GM23248 (cell line): ENCODE results near the gene KDM1B. TPM values are rescaled to one million over a fixed set of nuclear protein-coding genes. Genes with fewer than 3 reads are reported as not detected.

Experiments
- DNase-seq: peaks from one replicate; pipeline ENCODE4 v3.0.0-alpha.2; 2015
- H2AFZ ChIP-seq: fragments of 200-600 bp; sonication (generic); 2 replicates; pipeline ENCODE4 v1.6.1; 2016; ENCODE audit warnings: antibody characterized with exemption
- H3F3A ChIP-seq: fragments of 200-600 bp; sonication (generic); 2 replicates; pipeline ENCODE4 v1.6.1; 2016; ENCODE audit warnings: mild to moderate bottlenecking, antibody characterized with exemption, mixed run types; ENCODE audit not compliant: insufficient read depth
- H3K27ac ChIP-seq: fragments of 200-600 bp; sonication (generic); 2 replicates; pipeline ENCODE4 v1.5.1; 2016; ENCODE audit warnings: mild to moderate bottlenecking
- H3K27me3 ChIP-seq: fragments of 200-600 bp; sonication (generic); replicated peaks from 2 replicates; pipeline ENCODE4 v1.6.1; 2016; ENCODE audit warnings: mild to moderate bottlenecking; ENCODE audit not compliant: insufficient read depth
- H3K36me3 ChIP-seq: fragments of 200-600 bp; sonication (generic); 2 replicates; pipeline ENCODE4 v1.6.1; 2016; ENCODE audit warnings: low read depth, mild to moderate bottlenecking
- H3K4me1 ChIP-seq: fragments of 200-600 bp; sonication (generic); 2 replicates; pipeline ENCODE4 v1.6.1; 2016; ENCODE audit warnings: mild to moderate bottlenecking; ENCODE audit not compliant: insufficient read depth
- H3K4me2 ChIP-seq: fragments of 200-600 bp; sonication (generic); one replicate; pipeline ENCODE4 v1.6.1; 2016; ENCODE audit warnings: mild to moderate bottlenecking; ENCODE audit not compliant: unreplicated experiment
- H3K4me3 ChIP-seq: fragments of 200-600 bp; sonication (generic); 2 replicates; pipeline ENCODE4 v1.5.1; 2016; ENCODE audit warnings: mild to moderate bottlenecking
- H3K79me2 ChIP-seq: fragments of 200-600 bp; sonication (generic); 2 replicates; pipeline ENCODE4 v1.6.1; 2016; ENCODE audit warnings: mild to moderate bottlenecking; ENCODE audit not compliant: insufficient read depth
- H3K9ac ChIP-seq: fragments of 200-600 bp; sonication (generic); 2 replicates; pipeline ENCODE4 v1.6.1; 2016; ENCODE audit warnings: mild to moderate bottlenecking
- H3K9me2 ChIP-seq: fragments of 200-600 bp; sonication (generic); 2 replicates; pipeline ENCODE4 v1.6.1; 2016; ENCODE audit warnings: mixed run types, mild to moderate bottlenecking, moderate library complexity; ENCODE audit not compliant: insufficient read depth
- H3K9me3 ChIP-seq: fragments of 200-600 bp; sonication (generic); one replicate; pipeline ENCODE4 v1.6.1; 2017; ENCODE audit warnings: low read depth
- H4K20me1 ChIP-seq: fragments of 200-600 bp; sonication (generic); 2 replicates; pipeline ENCODE4 v1.6.0; 2016; ENCODE audit not compliant: insufficient read depth
- EZH2 ChIP-seq: fragments of 200-600 bp; sonication (generic); IDR thresholded peaks from 2 replicates; pipeline ENCODE4 v1.6.1; 2018; ENCODE audit warnings: antibody characterized with exemption, mild to moderate bottlenecking; ENCODE audit not compliant: insufficient read depth, poor library complexity, severe bottlenecking
- EZH2phosphoT487 ChIP-seq: fragments of 200-600 bp; sonication (generic); IDR thresholded peaks from 2 replicates; pipeline ENCODE4 v1.6.1; 2018; ENCODE audit warnings: antibody characterized with exemption, moderate library complexity, mild to moderate bottlenecking, low read depth; ENCODE audit not compliant: insufficient read depth
- WGBS, 2 experiments: methylation state at CpG; one replicate each; pipeline ENCODE4 v1.1.6; 2015 to 2017; ENCODE audit warnings: low lambda C conversion rate in 2 of 2, low coverage in 1 of 2; ENCODE audit errors: missing lambda C conversion rate in 2 of 2; 5-methylcytosine and 5-hydroxymethylcytosine counted together
- in situ Hi-C: fragments of 300-500 bp; cut with MboI; formaldehyde crosslinking; loops from 2 replicates; pipeline ENCODE4 v1.15.0; 2020
- polyA plus RNA-seq: library from polyadenylated mRNA; unstranded; fragments of >200 nt; fragmentation: Nextera tagmentation; extraction: Ambion mirVana; gene quantifications from 2 replicates; pipeline ENCODE4 v1.2.1, GENCODE V29; 2016
- total RNA-seq: library from RNA; depleted of rRNA; stranded (reverse); fragments of >200 nt; shearing (Covaris generic); gene quantifications from 2 replicates; pipeline ENCODE4 v1.2.3, GENCODE V29; 2014

The KDM1B gene
- total and polyA plus RNA-seq, 2 experiments from 2014 or later, result 10.2 to 16.0 TPM

DNA sequence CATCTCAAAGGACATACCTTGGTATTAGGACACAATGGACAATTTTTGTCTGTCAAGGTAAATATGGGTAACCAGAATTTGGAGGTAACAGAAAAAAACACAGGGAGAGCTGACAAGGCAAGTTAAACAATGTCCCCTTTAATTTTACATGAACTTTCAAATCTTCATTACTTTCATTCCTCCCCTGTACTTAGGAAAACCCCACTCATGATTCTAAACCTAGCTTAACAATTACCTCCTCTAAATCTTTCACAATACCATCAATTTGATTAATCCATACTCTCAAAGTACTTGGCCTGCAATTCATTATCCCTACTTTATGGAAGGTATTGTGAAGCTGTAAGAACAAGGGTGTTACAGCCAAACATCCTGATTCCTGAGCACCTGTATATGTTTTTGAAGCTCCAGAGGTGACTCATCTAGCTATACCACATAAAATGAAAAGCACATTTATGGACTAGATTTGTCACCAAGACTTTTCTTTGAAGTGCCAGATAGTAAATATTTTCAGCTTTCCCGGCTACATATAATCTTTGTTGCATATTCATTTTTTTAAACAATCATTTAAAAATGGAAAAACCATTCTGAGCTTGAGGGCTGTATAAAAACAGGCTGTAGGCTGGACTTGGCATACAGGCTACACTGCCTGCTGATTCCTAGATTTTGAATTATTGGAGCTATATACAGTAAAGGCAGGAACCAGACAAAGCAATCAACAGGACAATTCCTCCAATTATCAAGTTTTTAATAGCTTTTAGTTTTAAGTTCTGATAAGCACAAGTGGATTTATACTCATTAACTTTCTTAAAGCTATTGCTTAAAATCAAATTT lies 86.2 kb downstream of the KDM1B start:
- Histone ChIP-seq H3K4me3 (no peak overlapping the region), H3K27me3 (no peaks in the 10 kb centered on the region), H3K9ac (peak overlapping the region; percentile 29; the same call in 1 of the 2 replicates), H3K36me3 (peaks cover 54% of the 10 kb centered on the region), H3K9me3 (no peaks in the 10 kb centered on the region), H3K27ac (peak overlapping the region; percentile 76), H3K9me2 (no peaks in the 10 kb centered on the region), H3K79me2 (peaks cover 93% of the 10 kb centered on the region), H3K4me1 (peaks cover 16% of the 10 kb centered on the region), H4K20me1 (no peaks in the 10 kb centered on the region), H3F3A (peaks cover 22% of the 10 kb centered on the region; the same call in 1 of the 2 replicates), H3K4me2 (no peak overlapping the region), H2AFZ (no peak overlapping the region)
- peak; percentile 54 for DNase-seq
- in situ Hi-C loops, result no loop called here
- TF ChIP-seq EZH2 (no peak), EZH2phosphoT487 (no peak)
- WGBS, 2 experiments, result 44 to 65% methylated on average over 1 of the region's 1 CpG

DNA sequence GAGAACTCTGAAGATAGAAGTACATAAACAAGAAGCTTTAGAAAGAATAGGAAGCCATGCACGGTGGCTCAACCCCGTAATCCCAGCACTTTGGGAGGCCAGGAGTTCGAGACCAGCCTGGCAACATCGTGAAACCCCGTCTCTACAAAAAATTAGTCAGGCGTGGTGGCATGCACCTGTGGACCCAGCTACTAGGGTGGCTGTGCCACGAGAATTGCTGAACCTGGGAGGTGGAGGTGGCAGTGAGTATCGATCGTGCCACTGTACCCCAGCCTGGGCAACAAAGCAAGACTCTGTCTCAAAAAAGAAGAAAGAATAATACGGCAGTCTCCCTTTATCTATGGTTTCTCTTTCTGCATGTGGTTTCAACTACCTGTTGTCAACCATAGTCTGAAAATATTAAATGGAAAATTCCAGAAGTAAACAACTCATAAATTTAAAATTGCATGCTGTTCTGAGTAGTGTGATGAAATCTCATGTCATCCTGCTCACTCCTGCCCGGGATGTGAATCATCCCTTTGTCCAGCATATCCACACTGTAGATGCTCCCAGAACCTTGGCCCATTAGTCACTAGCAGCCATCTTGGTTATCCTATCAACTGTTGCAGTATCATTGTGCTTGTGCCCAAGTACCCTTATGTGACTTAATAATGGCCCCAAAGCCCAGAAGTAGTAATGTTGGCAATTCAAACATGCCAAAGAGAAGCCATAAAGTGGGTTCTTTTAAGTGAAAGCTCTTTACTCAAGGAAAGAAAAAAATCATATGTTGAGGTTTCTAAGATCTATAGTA lies 87.0 kb downstream of the KDM1B start:
- no peaks in the 10 kb centered on the region for H3K9me2 ChIP-seq
- no peaks in the 10 kb centered on the region for H4K20me1 ChIP-seq
- peak overlapping the region; percentile 29 for H3K9ac ChIP-seq
- in situ Hi-C loops, result no loop called here
- H3K27ac ChIP-seq, result peak overlapping the region; percentile 76
- 78 to 81% methylated on average over 11 of the region's 11 CpGs for WGBS, 2 experiments
- peaks cover 95% of the 10 kb centered on the region for H3K79me2 ChIP-seq
- peaks cover 16% of the 10 kb centered on the region for H3K4me1 ChIP-seq
- H3K4me2 ChIP-seq, result peak overlapping the region; percentile 2
- DNase-seq, result peak; percentile 92
- peaks cover 27% of the 10 kb centered on the region; the same call in 1 of the 2 replicates for H3F3A ChIP-seq
- no peaks in the 10 kb centered on the region for H3K9me3 ChIP-seq
- no peak overlapping the region for H3K4me3 ChIP-seq
- no peaks in the 10 kb centered on the region for H3K27me3 ChIP-seq
- TF ChIP-seq EZH2phosphoT487 (no peak), EZH2 (no peak)
- H3K36me3 ChIP-seq, result peaks cover 46% of the 10 kb centered on the region; the same call in 1 of the 2 replicates
- no peak overlapping the region; the same call in 1 of the 2 replicates for H2AFZ ChIP-seq

DNA sequence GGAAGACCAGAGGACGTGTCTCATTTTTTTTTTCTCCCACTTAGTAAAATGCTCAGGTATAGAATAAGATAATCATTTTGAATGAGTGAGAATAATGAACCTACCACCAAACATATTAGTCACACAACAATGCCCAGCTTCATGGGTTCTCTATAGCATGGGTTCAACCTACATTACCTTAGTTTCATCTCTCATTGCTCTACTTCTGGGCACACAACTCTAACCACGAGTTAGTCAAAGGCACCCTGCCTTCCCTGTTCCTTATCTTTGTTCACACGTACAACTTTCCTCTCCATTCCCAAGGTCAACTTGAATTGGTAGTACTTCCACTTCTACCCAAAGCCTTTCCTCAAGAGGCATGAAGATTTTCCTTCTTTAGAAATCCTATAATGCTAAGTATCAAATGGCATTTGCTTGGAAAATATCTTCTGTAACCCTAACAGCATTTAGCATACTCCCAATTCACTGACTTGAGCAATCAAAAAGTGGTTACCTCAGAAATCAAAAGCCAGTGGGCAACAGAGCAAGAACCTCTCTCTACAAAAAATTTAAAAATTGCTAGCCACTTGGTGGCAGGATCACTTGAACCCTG lies 88.2 kb downstream of the KDM1B start:
- H3K27me3 ChIP-seq, result no peaks in the 10 kb centered on the region
- peaks cover 96% of the 10 kb centered on the region for H3K79me2 ChIP-seq
- TF ChIP-seq EZH2 (no peak), EZH2phosphoT487 (no peak)
- peaks cover 27% of the 10 kb centered on the region; the same call in 1 of the 2 replicates for H3F3A ChIP-seq
- no peak overlapping the region for H3K4me3 ChIP-seq
- H3K9me2 ChIP-seq, result no peaks in the 10 kb centered on the region
- no peak overlapping the region for H3K9ac ChIP-seq
- H3K36me3 ChIP-seq, result peaks cover 44% of the 10 kb centered on the region
- in situ Hi-C loops, result no loop called here
- no peak for DNase-seq
- no peaks in the 10 kb centered on the region for H4K20me1 ChIP-seq
- H3K4me2 ChIP-seq, result no peak overlapping the region
- WGBS, 2 experiments, result 96 to 100% methylated on average over 3 of the region's 3 CpGs
- no peaks in the 10 kb centered on the region for H3K9me3 ChIP-seq
- peaks cover 16% of the 10 kb centered on the region for H3K4me1 ChIP-seq
- H2AFZ ChIP-seq, result no peak overlapping the region
- peak overlapping the region; percentile 76 for H3K27ac ChIP-seq

DNA sequence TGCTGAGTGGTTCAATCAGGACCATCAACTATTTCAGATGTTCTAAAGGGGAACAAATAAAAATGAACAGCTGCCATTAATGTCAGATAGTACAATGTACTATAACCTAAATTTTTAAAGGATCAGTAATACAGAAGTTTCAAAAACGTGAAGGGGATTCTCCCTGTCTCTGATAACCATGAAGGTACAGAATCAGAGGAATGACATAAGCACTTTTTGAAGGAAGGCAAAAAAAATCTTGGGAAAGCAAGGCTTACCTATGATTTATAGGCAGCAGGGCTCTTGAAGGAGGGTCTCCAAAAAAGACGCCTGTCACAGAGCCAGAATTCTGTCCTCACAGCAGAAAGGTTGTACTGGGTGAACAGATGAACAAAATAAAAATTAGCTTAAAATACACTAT lies 89.0 kb downstream of the KDM1B start:
- no peaks in the 10 kb centered on the region for H3K9me2 ChIP-seq
- H3K4me1 ChIP-seq, result peaks cover 16% of the 10 kb centered on the region
- peaks cover 50% of the 10 kb centered on the region for H3K36me3 ChIP-seq
- no peak overlapping the region for H3K27ac ChIP-seq
- H3F3A ChIP-seq, result peaks cover 27% of the 10 kb centered on the region; the same call in 1 of the 2 replicates
- no peak overlapping the region for H3K4me3 ChIP-seq
- H3K79me2 ChIP-seq, result peaks cover 96% of the 10 kb centered on the region
- TF ChIP-seq EZH2 (no peak), EZH2phosphoT487 (no peak)
- DNase-seq, result no peak
- no peaks in the 10 kb centered on the region for H3K9me3 ChIP-seq
- no peak overlapping the region for H2AFZ ChIP-seq
- H3K9ac ChIP-seq, result no peak overlapping the region
- H3K27me3 ChIP-seq, result no peaks in the 10 kb centered on the region
- in situ Hi-C loops, result no loop called here
- WGBS, 2 experiments, result 96 to 100% methylated on average over 2 of the region's 2 CpGs
- no peaks in the 10 kb centered on the region for H4K20me1 ChIP-seq
- H3K4me2 ChIP-seq, result no peak overlapping the region
